OCI-LY7 (cell line): ENCODE data around the gene FASTK.

Experiments used
- EZH2phosphoT487 ChIP-seq: fragments of 200-600 bp; sonication (generic); IDR thresholded peaks from 2 replicates; pipeline ENCODE4 v1.6.1; 2018; ENCODE audit warnings: low read depth, borderline replicate concordance, mild to moderate bottlenecking, mixed run types, antibody characterized with exemption, low read length, moderate library complexity, mixed read lengths
- TF ChIP-seq, protein P1 (sequence below): fragments of 200-600 bp; sonication (generic); conservative IDR thresholded peaks from 2 replicates; pipeline ENCODE4 v1.5.1; 2014; ENCODE audit warnings: mild to moderate bottlenecking, antibody characterized with exemption, low read length, moderate library complexity, mixed read lengths

DNA sequence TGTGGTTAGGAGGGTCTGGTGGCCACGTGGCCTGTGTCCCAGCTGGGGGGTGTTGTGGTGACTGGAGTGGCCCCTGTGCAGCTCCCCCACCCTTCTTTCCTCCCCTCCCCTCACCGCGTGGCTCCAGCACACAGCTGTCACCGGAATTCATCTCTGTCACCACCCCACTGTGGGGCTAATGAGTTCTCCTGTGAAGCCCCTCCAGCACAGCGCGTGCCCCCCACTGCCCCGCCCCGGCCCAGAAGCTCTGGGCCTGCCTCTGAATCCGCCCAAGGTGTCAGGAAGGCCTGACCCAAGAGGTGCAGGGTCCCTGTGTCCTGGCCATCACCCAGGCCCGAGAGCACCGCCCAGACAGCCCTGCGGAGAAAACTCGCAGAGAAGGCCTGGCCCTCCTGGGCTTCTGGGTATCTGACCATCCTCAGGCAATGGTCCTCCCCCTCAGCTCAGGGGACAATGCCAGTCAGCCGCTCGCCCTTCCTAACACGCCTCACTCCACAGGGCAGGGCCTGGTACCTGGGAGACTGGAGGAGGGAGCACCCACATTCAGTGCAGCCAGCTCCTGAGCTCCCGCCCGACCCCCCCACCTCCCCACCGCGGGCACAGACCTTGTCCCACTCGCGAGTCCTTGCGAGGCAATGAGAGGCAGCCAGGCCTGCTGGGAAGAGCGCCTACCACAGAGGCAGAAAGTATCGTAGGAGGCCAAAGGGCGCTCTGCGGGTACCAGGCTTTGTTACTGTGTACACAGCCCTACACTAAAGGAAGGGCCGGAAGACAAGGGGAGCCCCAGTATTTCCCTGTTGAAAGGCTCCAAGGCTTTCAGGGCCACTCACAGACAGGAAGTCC, 48.7 kb upstream of the FASTK start:
- TF ChIP-seq, protein P1, sequence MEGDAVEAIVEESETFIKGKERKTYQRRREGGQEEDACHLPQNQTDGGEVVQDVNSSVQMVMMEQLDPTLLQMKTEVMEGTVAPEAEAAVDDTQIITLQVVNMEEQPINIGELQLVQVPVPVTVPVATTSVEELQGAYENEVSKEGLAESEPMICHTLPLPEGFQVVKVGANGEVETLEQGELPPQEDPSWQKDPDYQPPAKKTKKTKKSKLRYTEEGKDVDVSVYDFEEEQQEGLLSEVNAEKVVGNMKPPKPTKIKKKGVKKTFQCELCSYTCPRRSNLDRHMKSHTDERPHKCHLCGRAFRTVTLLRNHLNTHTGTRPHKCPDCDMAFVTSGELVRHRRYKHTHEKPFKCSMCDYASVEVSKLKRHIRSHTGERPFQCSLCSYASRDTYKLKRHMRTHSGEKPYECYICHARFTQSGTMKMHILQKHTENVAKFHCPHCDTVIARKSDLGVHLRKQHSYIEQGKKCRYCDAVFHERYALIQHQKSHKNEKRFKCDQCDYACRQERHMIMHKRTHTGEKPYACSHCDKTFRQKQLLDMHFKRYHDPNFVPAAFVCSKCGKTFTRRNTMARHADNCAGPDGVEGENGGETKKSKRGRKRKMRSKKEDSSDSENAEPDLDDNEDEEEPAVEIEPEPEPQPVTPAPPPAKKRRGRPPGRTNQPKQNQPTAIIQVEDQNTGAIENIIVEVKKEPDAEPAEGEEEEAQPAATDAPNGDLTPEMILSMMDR: no peak
- TF ChIP-seq EZH2phosphoT487: no peak
